Urinary bladder (tissue), 4 donors: ENCODE results near the gene QSOX2. TPM values are rescaled to one million over a fixed set of nuclear protein-coding genes. Genes with fewer than 3 reads are reported as not detected.

Source experiments
- DNase-seq: peaks from one replicate; pipeline ENCODE4 v3.0.0-alpha.2; 2015; ENCODE audit errors: extremely low spot score
- H3K27ac ChIP-seq: one replicate; pipeline ENCODE4 v1.5.1; 2013; ENCODE audit warnings: low read depth, mild to moderate bottlenecking, moderate library complexity
- H3K36me3 ChIP-seq: one replicate; pipeline ENCODE4 v1.6.1; 2013; ENCODE audit warnings: mild to moderate bottlenecking, moderate library complexity; ENCODE audit not compliant: insufficient read depth
- H3K4me1 ChIP-seq: one replicate; pipeline ENCODE4 v1.6.1; 2013; ENCODE audit warnings: mild to moderate bottlenecking, moderate library complexity; ENCODE audit not compliant: insufficient read depth
- H3K4me3 ChIP-seq: one replicate; pipeline ENCODE4 v1.5.1; 2013; ENCODE audit warnings: low read depth, low read length
- WGBS: extraction: QIAGEN DNeasy Blood & Tissue Kit; methylation state at CpG from one replicate; pipeline ENCODE4 v1.1.7; 2013; 5-methylcytosine and 5-hydroxymethylcytosine counted together
- polyA plus RNA-seq: library from polyadenylated mRNA; stranded (reverse); fragments of 200-250 nt; gene quantifications from one replicate; pipeline ENCODE4 v1.2.3, GENCODE V29; 2013
- total RNA-seq: library from RNA; depleted of rRNA; stranded (reverse); fragments of >200 nt; gene quantifications from one replicate; pipeline ENCODE4 v1.2.3, GENCODE V29; 2014
- donor health status: healthy with polysubstance abuse.
- donor health status: healthy.

QSOX2 gene
- total and polyA plus RNA-seq, 2 donors: 7.6 to 7.8 TPM

- H3K4me1 ChIP-seq: no peaks in the 10 kb centered on the region
- WGBS: 83% methylated on average over 28 of the region's 28 CpGs
- H3K4me3 ChIP-seq: no peak overlapping the region
- H3K27ac ChIP-seq: no peak overlapping the region
- no peak for DNase-seq
- peaks cover 4% of the 10 kb centered on the region for H3K36me3 ChIP-seq
Observed at GRCh38 chr9:136212345-136212950, 33.2 kb downstream of the QSOX2 start.

GRCh38 chr9:136211441-136212344 is 33.9 kb downstream of the QSOX2 start:
- WGBS: 93% methylated on average over 35 of the region's 35 CpGs
- no peak for DNase-seq
- no peaks in the 10 kb centered on the region for H3K4me1 ChIP-seq
- H3K27ac ChIP-seq: no peak overlapping the region
- H3K4me3 ChIP-seq: no peak overlapping the region
- peaks cover 4% of the 10 kb centered on the region for H3K36me3 ChIP-seq

DNA sequence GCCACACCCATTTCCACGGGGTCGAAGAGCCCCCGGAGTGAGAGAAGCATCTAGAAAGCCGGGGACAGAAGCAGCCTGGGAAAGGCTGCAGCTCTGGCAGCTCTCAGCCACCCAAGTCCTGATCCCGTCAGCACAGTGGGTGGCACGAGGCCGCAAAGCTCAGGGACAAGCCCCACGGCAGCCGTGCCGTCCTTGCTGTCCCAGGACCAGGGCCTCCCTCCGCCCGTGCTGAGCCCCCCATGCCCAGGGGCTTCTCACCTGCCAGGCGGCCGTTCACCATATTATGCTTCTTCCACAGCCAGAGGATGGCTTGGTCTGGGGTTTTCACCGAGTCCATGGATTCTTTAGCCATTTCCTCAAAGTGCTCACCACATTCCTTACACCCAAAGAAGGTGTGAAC is 34.6 kb downstream of the QSOX2 start:
- no peak for DNase-seq
- Histone ChIP-seq H3K4me3 (no peak overlapping the region), H3K27ac (no peak overlapping the region), H3K36me3 (peaks cover 4% of the 10 kb centered on the region), H3K4me1 (no peaks in the 10 kb centered on the region)
- WGBS: 92% methylated on average over 15 of the region's 15 CpGs

DNA sequence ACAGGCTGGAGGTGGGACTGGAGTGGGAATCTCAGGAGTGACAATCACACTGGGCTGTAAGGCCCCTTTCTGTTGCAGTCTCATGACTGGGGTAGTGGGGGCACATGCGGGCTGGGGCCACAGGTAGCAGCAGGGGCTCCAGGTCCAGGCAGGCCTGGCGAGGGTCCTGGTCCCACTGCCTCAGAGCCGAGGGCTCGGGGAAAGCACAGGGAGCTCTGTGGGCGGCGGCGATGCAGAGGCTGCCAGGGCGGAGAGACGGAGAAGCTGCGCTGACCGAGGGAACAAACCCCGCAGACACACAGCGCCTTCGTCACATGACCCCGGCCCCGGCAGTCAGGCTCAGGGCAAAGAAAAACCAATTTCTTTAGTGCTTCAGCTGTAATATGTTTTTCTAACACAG is 35.3 kb downstream of the QSOX2 start:
- no peaks in the 10 kb centered on the region for H3K4me1 ChIP-seq
- no peak overlapping the region for H3K4me3 ChIP-seq
- 95% methylated on average over 16 of the region's 16 CpGs for WGBS
- no peak overlapping the region for H3K27ac ChIP-seq
- DNase-seq: no peak
- peaks cover 4% of the 10 kb centered on the region for H3K36me3 ChIP-seq

- peaks cover 4% of the 10 kb centered on the region for H3K36me3 ChIP-seq
- DNase-seq: no peak
- H3K4me1 ChIP-seq: no peaks in the 10 kb centered on the region
- H3K4me3 ChIP-seq: no peak overlapping the region
- 87% methylated on average over 17 of the region's 17 CpGs for WGBS
- H3K27ac ChIP-seq: no peak overlapping the region
Observed at GRCh38 chr9:136209786-136210185, 35.8 kb downstream of the QSOX2 start.

DNA sequence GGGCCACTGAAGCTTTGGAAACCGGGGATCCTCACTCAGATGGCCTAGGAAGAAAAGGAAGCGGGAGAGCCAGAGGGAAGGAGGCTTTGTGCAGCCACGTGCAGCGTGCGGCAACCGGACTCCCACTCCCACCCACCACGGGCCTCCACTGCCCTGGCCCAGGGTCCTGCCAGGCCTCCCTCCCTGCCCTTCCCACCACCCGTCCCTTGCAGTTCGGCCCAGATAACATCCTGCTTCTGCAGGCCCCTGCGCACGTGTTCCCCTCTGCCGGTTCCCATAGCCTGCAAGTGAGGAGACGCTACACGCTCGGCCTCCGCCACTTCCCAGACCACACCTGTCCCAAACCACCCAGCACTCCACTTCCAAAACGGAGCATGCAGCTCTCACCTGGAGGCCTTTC is 36.4 kb downstream of the QSOX2 start:
- Histone ChIP-seq H3K27ac (no peak overlapping the region), H3K36me3 (peaks cover 4% of the 10 kb centered on the region)
- WGBS: 93% methylated on average over 17 of the region's 17 CpGs

DNA sequence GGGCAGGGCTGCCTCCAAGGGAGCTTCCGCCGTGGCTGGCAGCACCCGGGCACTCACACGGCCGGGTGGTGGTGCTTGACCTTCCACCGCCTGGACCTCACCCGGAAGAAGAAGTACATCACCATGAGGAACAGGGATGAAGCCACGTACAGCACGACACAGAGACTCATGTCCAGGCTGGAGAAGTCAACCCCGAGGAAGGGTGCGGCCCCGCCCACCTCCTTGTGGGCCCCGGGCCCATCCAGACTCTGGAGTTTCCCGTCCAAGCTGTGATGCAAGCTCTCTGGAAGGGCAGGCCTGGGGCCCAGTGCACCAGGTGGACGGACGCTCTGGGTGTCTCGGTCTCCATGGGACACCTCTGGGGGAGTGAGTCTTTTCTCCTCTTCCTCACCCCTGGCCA is 36.9 kb downstream of the QSOX2 start:
- 82% methylated on average over 17 of the region's 17 CpGs for WGBS
- Histone ChIP-seq H3K4me1 (no peaks in the 10 kb centered on the region), H3K27ac (no peak overlapping the region), H3K36me3 (peaks cover 4% of the 10 kb centered on the region), H3K4me3 (no peak overlapping the region)
- no peak for DNase-seq

More for the DNA sequence above, 36.4 kb downstream of the QSOX2 start:
- no peak overlapping the region for H3K4me3 ChIP-seq
- no peak for DNase-seq
- no peaks in the 10 kb centered on the region for H3K4me1 ChIP-seq

- H3K36me3 ChIP-seq: peaks cover 4% of the 10 kb centered on the region
- no peaks in the 10 kb centered on the region for H3K4me1 ChIP-seq
- WGBS: 80% methylated on average over 9 of the region's 9 CpGs
- H3K27ac ChIP-seq: no peak overlapping the region
- no peak overlapping the region for H3K4me3 ChIP-seq
- no peak for DNase-seq
Observed at GRCh38 chr9:136207616-136208015, 38.0 kb downstream of the QSOX2 start.

DNA sequence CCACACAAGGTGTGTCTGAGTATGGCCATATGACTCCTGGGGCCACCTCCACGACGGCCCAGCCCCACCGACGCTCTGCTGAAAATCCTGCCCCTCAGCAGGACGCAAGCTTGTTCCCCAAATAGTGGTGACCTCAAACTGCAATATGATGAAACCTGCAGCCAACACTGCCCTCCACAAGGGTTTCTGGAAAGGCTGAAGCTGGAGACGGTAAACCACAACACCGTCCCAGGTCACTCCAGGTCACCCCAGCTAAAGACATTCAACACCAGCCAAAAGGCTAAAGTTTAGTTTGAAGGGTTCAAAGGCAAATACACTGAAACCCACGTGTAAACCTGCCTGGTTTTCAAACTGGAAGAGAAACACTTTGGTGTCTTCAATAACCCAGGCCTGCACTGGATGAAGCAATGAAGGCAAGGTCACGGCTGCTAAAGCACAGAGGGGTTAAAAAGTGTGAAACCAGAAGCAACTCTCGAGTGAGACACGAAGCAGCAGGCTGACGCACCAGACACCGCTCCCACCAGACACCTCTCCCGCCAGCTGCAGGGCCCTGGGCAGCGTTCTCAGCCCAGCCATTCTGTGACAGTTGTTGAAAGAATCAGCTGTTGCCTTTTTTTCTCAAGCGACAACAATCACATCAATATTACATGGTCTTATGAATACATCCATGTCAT is 38.9 kb downstream of the QSOX2 start:
- WGBS: 82% methylated on average over 16 of the region's 16 CpGs
- DNase-seq: no peak
- Histone ChIP-seq H3K4me1 (no peaks in the 10 kb centered on the region), H3K4me3 (no peak overlapping the region), H3K27ac (no peak overlapping the region), H3K36me3 (peaks cover 4% of the 10 kb centered on the region)

GRCh38 chr9:136205707-136205992 is 40.0 kb downstream of the QSOX2 start:
- Histone ChIP-seq H3K4me3 (no peak overlapping the region), H3K4me1 (no peaks in the 10 kb centered on the region), H3K36me3 (peaks cover 4% of the 10 kb centered on the region), H3K27ac (no peak overlapping the region)
- DNase-seq: no peak
- WGBS: 84% methylated on average over 5 of the region's 5 CpGs

DNA sequence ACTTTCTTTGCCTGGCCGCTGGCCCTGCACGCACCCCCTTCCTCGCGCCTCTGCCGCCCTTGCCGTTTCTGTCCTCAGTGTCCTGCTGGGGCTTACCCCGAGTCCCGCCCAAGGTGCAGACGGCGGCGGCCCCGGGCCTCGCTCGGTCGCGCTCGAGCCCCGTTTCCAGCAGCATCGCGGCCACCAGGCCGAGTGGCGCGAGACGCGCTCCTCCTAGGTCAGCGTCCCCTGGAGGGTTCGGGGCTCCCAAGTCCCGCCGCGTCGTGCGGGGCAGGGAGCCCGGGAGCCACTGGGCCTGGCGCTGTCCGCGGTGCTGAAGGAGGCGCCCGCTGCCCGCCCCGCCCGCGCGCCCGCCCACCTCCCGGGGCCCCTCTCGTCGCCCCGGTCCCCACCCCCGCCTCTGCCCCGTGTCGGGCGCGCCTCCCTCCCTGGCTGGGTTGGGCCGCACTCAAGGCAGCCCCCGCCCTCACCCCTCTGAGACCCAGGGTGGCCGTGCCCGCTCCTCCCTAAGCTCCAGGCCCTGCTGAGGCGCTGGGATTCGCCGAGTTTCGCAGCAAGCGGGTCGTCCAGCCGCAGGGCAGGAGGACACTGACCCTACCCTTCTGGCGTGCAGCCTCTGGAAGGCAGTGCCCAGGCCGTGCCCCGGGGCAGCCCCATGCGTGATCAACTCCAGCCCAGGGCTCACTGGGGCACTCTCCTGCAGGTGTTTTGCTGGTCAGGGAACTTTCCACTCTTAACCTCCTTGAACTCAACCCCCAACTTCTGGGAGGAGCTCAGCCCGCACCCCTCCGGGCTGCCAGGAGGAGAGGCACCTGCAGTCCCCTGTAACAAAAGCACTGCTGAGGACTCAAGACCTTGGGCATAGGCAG is 40.5 kb downstream of the QSOX2 start, which contains the start of gene LHX3:
TSS of gene LHX3 (minus strand) at position 291 of the 869 bp plus-strand sequence. CDS start at position 175, 116 bp downstream.
- H3K4me3 ChIP-seq: no peak within 1 kb of the TSS
- H3K27ac ChIP-seq: no peak within 1 kb of the TSS
- no peaks in the 10 kb centered on the region for H3K4me1 ChIP-seq
- H3K36me3 ChIP-seq: peaks cover 4% of the 10 kb centered on the region
- no peak for DNase-seq
- WGBS: 7% methylated on average over 70 of the region's 70 CpGs

- 56% methylated on average over 25 of the region's 25 CpGs for WGBS
- Histone ChIP-seq H3K4me1 (no peaks in the 10 kb centered on the region), H3K27ac (no peak overlapping the region), H3K4me3 (no peak overlapping the region), H3K36me3 (peaks cover 4% of the 10 kb centered on the region)
- no peak for DNase-seq
Observed at GRCh38 chr9:136204145-136204805, 41.3 kb downstream of the QSOX2 start.
